GM23248 (cell line): ENCODE measurements around the gene KLB. TPM values are rescaled to one million over a fixed set of nuclear protein-coding genes. Genes with fewer than 3 reads are reported as not detected.

Experiments used
- DNase-seq: peaks from one replicate; pipeline ENCODE4 v3.0.0-alpha.2; 2015
- H2AFZ ChIP-seq: fragments of 200-600 bp; sonication (generic); 2 replicates; pipeline ENCODE4 v1.6.1; 2016; ENCODE audit warnings: antibody characterized with exemption
- H3F3A ChIP-seq: fragments of 200-600 bp; sonication (generic); 2 replicates; pipeline ENCODE4 v1.6.1; 2016; ENCODE audit warnings: mild to moderate bottlenecking, antibody characterized with exemption, mixed run types; ENCODE audit not compliant: insufficient read depth
- H3K27ac ChIP-seq: fragments of 200-600 bp; sonication (generic); 2 replicates; pipeline ENCODE4 v1.5.1; 2016; ENCODE audit warnings: mild to moderate bottlenecking
- H3K27me3 ChIP-seq: fragments of 200-600 bp; sonication (generic); replicated peaks from 2 replicates; pipeline ENCODE4 v1.6.1; 2016; ENCODE audit warnings: mild to moderate bottlenecking; ENCODE audit not compliant: insufficient read depth
- H3K36me3 ChIP-seq: fragments of 200-600 bp; sonication (generic); 2 replicates; pipeline ENCODE4 v1.6.1; 2016; ENCODE audit warnings: low read depth, mild to moderate bottlenecking
- H3K4me1 ChIP-seq: fragments of 200-600 bp; sonication (generic); 2 replicates; pipeline ENCODE4 v1.6.1; 2016; ENCODE audit warnings: mild to moderate bottlenecking; ENCODE audit not compliant: insufficient read depth
- H3K4me2 ChIP-seq: fragments of 200-600 bp; sonication (generic); one replicate; pipeline ENCODE4 v1.6.1; 2016; ENCODE audit warnings: mild to moderate bottlenecking; ENCODE audit not compliant: unreplicated experiment
- H3K4me3 ChIP-seq: fragments of 200-600 bp; sonication (generic); 2 replicates; pipeline ENCODE4 v1.5.1; 2016; ENCODE audit warnings: mild to moderate bottlenecking
- H3K79me2 ChIP-seq: fragments of 200-600 bp; sonication (generic); 2 replicates; pipeline ENCODE4 v1.6.1; 2016; ENCODE audit warnings: mild to moderate bottlenecking; ENCODE audit not compliant: insufficient read depth
- H3K9ac ChIP-seq: fragments of 200-600 bp; sonication (generic); 2 replicates; pipeline ENCODE4 v1.6.1; 2016; ENCODE audit warnings: mild to moderate bottlenecking
- H3K9me2 ChIP-seq: fragments of 200-600 bp; sonication (generic); 2 replicates; pipeline ENCODE4 v1.6.1; 2016; ENCODE audit warnings: mixed run types, mild to moderate bottlenecking, moderate library complexity; ENCODE audit not compliant: insufficient read depth
- H3K9me3 ChIP-seq: fragments of 200-600 bp; sonication (generic); one replicate; pipeline ENCODE4 v1.6.1; 2017; ENCODE audit warnings: low read depth
- H4K20me1 ChIP-seq: fragments of 200-600 bp; sonication (generic); 2 replicates; pipeline ENCODE4 v1.6.0; 2016; ENCODE audit not compliant: insufficient read depth
- EZH2 ChIP-seq: fragments of 200-600 bp; sonication (generic); IDR thresholded peaks from 2 replicates; pipeline ENCODE4 v1.6.1; 2018; ENCODE audit warnings: antibody characterized with exemption, mild to moderate bottlenecking; ENCODE audit not compliant: insufficient read depth, poor library complexity, severe bottlenecking
- EZH2phosphoT487 ChIP-seq: fragments of 200-600 bp; sonication (generic); IDR thresholded peaks from 2 replicates; pipeline ENCODE4 v1.6.1; 2018; ENCODE audit warnings: antibody characterized with exemption, moderate library complexity, mild to moderate bottlenecking, low read depth; ENCODE audit not compliant: insufficient read depth
- WGBS, 2 experiments: methylation state at CpG; one replicate each; pipeline ENCODE4 v1.1.6; 2015 to 2017; ENCODE audit warnings: low lambda C conversion rate in 2 of 2, low coverage in 1 of 2; ENCODE audit errors: missing lambda C conversion rate in 2 of 2; 5-methylcytosine and 5-hydroxymethylcytosine counted together
- in situ Hi-C: fragments of 300-500 bp; cut with MboI; formaldehyde crosslinking; loops from 2 replicates; pipeline ENCODE4 v1.15.0; 2020
- polyA plus RNA-seq: library from polyadenylated mRNA; unstranded; fragments of >200 nt; fragmentation: Nextera tagmentation; extraction: Ambion mirVana; gene quantifications from 2 replicates; pipeline ENCODE4 v1.2.1, GENCODE V29; 2016
- total RNA-seq: library from RNA; depleted of rRNA; stranded (reverse); fragments of >200 nt; shearing (Covaris generic); gene quantifications from 2 replicates; pipeline ENCODE4 v1.2.3, GENCODE V29; 2014

The KLB gene
- total and polyA plus RNA-seq, 2 experiments from 2014 or later: not detected

DNA sequence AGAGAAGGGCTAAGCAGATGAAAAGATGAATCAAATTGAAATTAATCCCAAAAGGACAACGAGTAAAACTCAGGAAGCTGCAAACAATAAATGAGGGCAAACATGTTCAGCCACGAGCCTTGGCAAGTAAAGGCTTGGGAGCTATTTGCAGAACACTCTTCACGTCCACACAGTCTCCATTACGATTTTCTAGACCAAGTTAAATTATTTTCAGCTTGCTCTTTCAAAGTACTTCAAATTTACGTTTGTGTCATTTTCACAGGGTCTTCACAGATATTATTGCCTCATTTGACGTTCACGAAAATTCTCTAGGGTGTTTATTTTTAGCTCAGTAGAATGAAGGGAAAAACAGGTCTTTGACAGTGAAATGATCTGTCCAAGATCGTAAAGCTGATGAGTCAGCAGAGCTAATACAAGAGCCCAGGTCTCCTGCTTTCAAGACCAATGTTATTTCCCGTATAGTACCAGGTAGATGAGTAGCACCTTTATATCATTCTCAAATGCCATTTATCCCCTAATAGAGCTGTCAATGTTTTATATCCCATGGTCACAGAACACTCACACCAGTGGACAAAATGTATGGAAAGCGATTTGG lies 20.9 kb downstream of the KLB start:
- Histone ChIP-seq H3K79me2 (no peaks in the 10 kb centered on the region), H3F3A (no peaks in the 10 kb centered on the region), H2AFZ (peak overlapping the region; percentile 28; the same call in 1 of the 2 replicates), H3K36me3 (no peaks in the 10 kb centered on the region), H3K9me2 (no peaks in the 10 kb centered on the region), H3K27ac (no peak overlapping the region), H3K4me2 (no peak overlapping the region), H3K9me3 (no peaks in the 10 kb centered on the region), H3K27me3 (no peaks in the 10 kb centered on the region), H3K9ac (no peak overlapping the region), H4K20me1 (no peaks in the 10 kb centered on the region), H3K4me1 (no peaks in the 10 kb centered on the region), H3K4me3 (no peak overlapping the region)
- WGBS, 2 experiments: 34 to 38% methylated on average over 10 of the region's 10 CpGs
- no peak for DNase-seq
- in situ Hi-C loops: no loop called here
- TF ChIP-seq EZH2phosphoT487 (no peak), EZH2 (no peak)

DNA sequence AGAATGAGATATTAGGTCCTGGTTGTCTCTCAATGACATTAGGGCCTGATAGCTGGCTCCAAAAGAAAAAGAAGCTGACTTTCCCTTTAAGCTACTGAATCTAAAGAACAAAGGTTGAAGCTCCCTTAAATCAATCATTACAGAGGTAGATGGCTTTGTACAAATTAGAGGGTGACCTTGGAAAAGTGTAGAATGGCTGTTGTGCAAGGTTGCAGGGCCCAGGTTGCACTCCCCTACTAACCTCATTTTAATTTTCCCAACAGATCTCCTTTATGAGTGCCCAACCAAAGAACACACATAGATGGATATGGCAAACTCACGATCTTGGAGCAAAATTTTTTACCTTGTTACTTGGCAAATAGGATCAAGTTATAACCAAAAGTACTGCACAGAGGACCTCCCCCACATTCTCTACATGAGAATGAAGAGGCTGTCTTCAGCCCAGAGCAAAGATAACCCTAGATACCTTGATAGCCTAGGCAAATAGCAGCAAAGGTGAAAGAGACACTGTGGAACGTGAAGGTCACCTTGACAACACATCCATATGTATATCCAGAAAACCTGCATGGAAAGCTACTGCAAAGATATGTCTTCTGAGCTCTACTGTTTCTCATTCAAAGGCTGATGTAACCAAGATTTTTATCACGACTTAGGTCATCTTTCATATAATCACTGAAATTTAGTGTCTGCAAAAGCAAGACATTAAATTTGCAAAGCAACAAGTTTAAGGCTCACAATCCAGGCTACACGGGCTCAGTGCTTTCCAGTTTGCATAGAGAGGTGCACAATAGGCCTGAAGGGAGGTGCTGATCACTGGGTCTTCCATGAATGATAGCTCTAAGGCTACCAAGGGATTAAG lies 23.0 kb downstream of the KLB start:
- no peak overlapping the region for H3K9ac ChIP-seq
- in situ Hi-C loops: no loop called here
- H3K27ac ChIP-seq: no peak overlapping the region
- no peak overlapping the region for H3K4me3 ChIP-seq
- H3K9me3 ChIP-seq: no peaks in the 10 kb centered on the region
- TF ChIP-seq EZH2phosphoT487: no peak
- no peak for TF ChIP-seq EZH2
- H3F3A ChIP-seq: no peaks in the 10 kb centered on the region
- no peaks in the 10 kb centered on the region for H4K20me1 ChIP-seq
- no peak for DNase-seq
- no peaks in the 10 kb centered on the region for H3K9me2 ChIP-seq
- no peaks in the 10 kb centered on the region for H3K36me3 ChIP-seq
- H3K4me1 ChIP-seq: no peaks in the 10 kb centered on the region
- H3K27me3 ChIP-seq: no peaks in the 10 kb centered on the region
- no peaks in the 10 kb centered on the region for H3K79me2 ChIP-seq
- H3K4me2 ChIP-seq: no peak overlapping the region
- 0 out of 2 replicates have a peak overlapping the region, but pooled peaks have one; percentile 14 for H2AFZ ChIP-seq
- WGBS, 2 experiments: 43 to 46% methylated on average over 4 of the region's 4 CpGs

- peaks cover 12% of the 10 kb centered on the region; the same call in 1 of the 2 replicates for H3K27me3 ChIP-seq
- H3K9me3 ChIP-seq: no peaks in the 10 kb centered on the region
- H2AFZ ChIP-seq: no peak overlapping the region
- no peak overlapping the region for H3K9ac ChIP-seq
- no peaks in the 10 kb centered on the region for H4K20me1 ChIP-seq
- no peak overlapping the region for H3K4me3 ChIP-seq
- no peaks in the 10 kb centered on the region for H3F3A ChIP-seq
- DNase-seq: no peak
- no peaks in the 10 kb centered on the region for H3K36me3 ChIP-seq
- H3K27ac ChIP-seq: no peak overlapping the region
- no peak overlapping the region for H3K4me2 ChIP-seq
- H3K4me1 ChIP-seq: no peaks in the 10 kb centered on the region
- no peaks in the 10 kb centered on the region for H3K9me2 ChIP-seq
- no peaks in the 10 kb centered on the region for H3K79me2 ChIP-seq
- TF ChIP-seq EZH2phosphoT487 (no peak), EZH2 (no peak)
- in situ Hi-C loops: no loop called here
- WGBS, 2 experiments: 84% methylated on average over 11 of the region's 11 CpGs
Measured at GRCh38 chr4:39433878-39434492, 27.3 kb downstream of the KLB start.

DNA sequence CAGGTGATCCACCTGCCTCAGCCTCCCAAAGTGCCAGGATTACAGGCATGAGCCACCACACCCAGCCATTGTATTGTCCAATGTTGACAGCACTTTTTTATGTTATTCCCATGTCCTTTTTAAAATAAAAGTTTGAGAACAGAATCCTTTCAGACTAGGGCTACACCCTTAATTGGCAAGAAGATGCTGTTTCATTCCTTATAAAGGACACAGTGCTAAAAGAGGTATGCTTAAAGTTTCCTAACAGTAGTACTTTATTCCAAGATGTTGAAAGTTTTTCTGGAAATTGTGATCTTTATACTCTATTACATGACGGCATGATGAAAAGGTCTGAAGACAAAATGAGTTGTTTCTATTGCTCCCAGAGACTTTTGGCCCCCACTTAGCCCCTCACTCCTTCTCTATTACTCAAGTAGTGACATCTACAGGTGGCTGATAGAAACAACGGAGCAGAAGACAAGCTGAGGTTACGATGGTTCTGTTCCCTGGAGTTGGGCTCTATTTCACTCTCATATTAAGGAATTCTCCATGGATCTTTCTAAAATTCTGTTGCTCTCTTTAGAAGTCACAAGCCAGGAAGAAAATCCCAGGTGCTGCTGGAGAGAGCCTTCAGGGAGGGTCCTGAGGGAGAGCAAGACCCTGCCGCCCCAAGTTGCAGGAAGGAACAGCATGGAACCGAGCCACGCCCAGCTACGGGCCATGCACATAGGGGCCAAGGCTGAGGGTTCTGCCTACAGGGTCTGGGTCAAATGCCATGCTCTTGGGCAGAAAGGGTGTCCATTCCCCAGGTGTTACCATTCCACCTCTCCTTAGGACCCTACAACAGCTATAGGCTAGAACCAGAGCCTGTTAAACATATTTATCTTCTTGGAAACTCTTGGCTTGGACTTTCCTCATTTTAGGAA lies 29.2 kb downstream of the KLB start:
- no peak overlapping the region for H3K9ac ChIP-seq
- no peak overlapping the region for H3K4me2 ChIP-seq
- WGBS, 2 experiments: 42 to 50% methylated on average over 7 of the region's 7 CpGs
- no peaks in the 10 kb centered on the region for H3F3A ChIP-seq
- H2AFZ ChIP-seq: no peak overlapping the region
- in situ Hi-C loops: no loop called here
- H3K79me2 ChIP-seq: no peaks in the 10 kb centered on the region
- no peaks in the 10 kb centered on the region for H4K20me1 ChIP-seq
- no peaks in the 10 kb centered on the region for H3K4me1 ChIP-seq
- peaks cover 12% of the 10 kb centered on the region; the same call in 1 of the 2 replicates for H3K27me3 ChIP-seq
- H3K27ac ChIP-seq: no peak overlapping the region
- no peaks in the 10 kb centered on the region for H3K9me3 ChIP-seq
- H3K4me3 ChIP-seq: no peak overlapping the region
- H3K36me3 ChIP-seq: no peaks in the 10 kb centered on the region
- H3K9me2 ChIP-seq: no peaks in the 10 kb centered on the region
- DNase-seq: no peak
- TF ChIP-seq EZH2phosphoT487 (no peak), EZH2 (no peak)
